ENCODE results near the gene RBM42. TPM values are rescaled to one million over a fixed set of nuclear protein-coding genes. Genes with fewer than 3 reads are reported as not detected.
"Not testable (repeated sequence)": the region's sequence is repeated elsewhere in the genome, so short reads cannot be mapped to it uniquely, and the experiment has no call there.

RBM42 gene, protein sequence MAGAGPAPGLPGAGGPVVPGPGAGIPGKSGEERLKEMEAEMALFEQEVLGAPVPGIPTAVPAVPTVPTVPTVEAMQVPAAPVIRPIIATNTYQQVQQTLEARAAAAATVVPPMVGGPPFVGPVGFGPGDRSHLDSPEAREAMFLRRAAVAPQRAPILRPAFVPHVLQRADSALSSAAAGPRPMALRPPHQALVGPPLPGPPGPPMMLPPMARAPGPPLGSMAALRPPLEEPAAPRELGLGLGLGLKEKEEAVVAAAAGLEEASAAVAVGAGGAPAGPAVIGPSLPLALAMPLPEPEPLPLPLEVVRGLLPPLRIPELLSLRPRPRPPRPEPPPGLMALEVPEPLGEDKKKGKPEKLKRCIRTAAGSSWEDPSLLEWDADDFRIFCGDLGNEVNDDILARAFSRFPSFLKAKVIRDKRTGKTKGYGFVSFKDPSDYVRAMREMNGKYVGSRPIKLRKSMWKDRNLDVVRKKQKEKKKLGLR
- total RNA-seq: 10 to 100 TPM; 51.3 to 54.2 TPM
- long read RNA-seq, transcript RBM42-201 (10 exons, 1,680 nt): major isoform, 40 of 87 reads
- long read RNA-seq, partial matches to known transcripts: 2 of 87 reads
- long read RNA-seq, other reads (novel, unspliced or antisense): 43 of 87 reads

DNA sequence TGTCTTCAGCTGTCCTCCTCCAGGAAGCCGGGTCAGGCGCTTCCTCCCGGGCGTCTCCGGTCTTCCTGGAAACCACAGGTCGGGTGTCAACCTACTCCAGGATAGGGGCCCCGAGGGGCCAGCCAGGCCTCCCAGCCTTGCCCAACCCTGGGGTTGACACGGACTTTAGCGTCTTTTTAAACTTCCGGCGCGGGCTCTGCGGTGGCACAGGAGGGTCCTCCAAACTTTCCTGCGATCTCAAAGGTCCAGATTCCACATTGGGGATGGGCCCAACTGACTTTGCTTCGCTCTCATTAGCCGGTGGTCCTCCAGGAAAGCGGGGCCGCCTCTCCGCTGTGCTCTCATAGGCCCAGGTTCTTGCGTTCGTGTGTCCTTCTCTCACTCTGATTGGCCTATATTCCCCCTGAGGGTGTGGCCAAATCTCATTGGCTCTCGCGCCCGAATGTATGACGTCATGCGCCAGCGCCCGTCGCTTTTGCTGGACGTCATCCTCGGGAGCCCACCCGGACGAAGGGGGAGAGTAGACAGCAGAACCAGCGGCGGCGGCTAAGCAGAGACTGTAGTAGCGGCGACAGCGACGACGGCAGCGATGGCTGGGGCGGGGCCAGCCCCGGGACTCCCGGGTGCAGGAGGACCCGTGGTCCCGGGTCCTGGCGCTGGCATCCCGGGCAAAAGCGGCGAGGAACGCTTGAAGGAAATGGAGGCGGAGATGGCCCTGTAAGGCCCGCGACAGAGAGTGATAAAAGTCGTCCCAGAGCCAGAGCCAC is at the start of gene RBM42:
RBM42 (plus strand) TSS at position 472 of the 767 bp plus-strand sequence; CDS start at position 590, 118 bp downstream.
- DNase-seq (peak; percentile 97), ATAC-seq (peak; percentile 100)
- intact Hi-C loops (cut with DNase I): no loop called here

DNA sequence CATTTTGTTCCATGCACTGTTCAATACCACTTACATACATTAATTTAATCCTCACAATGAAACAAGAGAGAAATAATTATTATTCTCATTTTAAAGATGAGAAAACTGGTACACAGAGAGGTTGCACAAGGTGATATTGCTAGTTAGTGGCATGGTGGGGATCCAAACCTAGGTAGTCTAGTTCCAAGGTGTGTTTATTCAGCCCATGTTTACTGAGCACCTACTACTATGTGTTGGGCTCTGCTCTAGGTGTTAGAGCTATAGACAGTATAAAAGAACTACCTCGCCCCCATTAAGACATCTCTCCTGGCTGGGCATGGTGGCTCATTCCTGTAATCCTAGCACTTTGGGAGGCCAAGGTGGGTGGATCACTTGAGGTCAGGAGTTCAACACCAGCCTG is 46.1 kb upstream of the RBM42 start:
- intact Hi-C loops (cut with DNase I): no loop called here
- DNase-seq (no peak), ATAC-seq (no peak)

DNA sequence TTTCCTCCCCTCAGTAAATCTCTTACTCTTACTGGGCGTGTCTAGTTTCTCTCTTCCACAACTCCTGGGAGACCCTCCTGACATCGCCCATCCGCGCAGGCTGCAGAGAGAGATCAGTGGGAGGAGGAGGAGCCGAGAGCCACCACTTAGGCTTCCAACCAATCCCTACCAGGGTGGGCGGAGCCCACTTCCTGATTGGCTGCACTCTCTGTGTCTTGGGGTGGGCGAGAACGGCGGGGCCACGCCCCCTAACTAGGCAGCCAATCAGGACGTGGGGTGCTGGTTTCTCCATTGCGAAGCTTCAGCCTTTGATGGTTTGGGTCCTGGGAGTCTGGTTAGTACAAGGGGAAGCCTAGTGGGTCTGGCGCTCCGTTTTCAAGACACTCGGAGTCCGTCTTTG is 43.0 kb upstream of the RBM42 start, which contains the start of gene PMIS2:
PMIS2 (plus strand) TSS at position 326 of the 400 bp plus-strand sequence. CDS start 87 bp downstream, outside the sequence.
- DNase-seq (no peak), ATAC-seq (no peak)
- intact Hi-C loops (cut with DNase I): no loop called here

DNA sequence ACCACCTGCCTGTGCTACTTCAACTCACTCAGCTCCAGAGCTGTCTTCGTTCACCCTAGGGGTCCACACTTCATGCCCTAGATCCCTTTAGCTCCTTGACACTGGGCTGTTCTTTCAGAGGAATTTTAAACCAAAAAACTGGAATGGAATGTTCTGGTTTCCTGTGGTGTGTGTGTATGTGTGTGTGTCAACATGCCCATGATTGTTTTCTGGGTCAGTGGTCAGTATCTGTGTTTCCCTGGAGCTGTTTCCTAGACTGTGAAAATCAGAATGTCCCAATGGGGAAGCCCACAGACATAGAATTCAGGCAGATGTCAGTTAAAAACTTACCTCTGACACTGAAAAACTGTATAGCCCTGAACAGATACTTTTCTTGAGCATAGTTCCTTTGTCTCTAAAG is 41.5 kb upstream of the RBM42 start:
- intact Hi-C loops (cut with DNase I): no loop called here
- DNase-seq (no peak), ATAC-seq (no peak)

DNA sequence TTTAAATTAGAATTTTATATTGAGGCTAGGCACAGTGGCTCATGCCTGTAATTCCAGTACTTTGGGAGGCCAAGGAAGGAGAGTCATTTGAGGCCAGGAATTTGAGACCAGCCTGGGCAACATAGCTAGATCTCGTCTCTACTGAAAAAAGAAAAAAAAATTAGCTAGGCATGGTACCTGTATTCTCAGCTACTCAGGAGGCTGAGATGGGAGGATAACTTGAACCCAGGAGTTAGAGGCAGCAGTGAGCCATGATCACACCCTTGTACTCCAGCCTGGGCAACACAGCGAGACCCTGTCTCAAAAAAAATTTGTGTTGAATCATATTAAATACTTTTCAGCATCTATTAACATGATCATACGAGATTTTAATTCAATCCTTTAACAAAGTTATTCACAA is 38.0 kb upstream of the RBM42 start:
- DNase-seq (no peak), ATAC-seq (no peak)
- intact Hi-C loops (cut with DNase I): no loop called here

DNA sequence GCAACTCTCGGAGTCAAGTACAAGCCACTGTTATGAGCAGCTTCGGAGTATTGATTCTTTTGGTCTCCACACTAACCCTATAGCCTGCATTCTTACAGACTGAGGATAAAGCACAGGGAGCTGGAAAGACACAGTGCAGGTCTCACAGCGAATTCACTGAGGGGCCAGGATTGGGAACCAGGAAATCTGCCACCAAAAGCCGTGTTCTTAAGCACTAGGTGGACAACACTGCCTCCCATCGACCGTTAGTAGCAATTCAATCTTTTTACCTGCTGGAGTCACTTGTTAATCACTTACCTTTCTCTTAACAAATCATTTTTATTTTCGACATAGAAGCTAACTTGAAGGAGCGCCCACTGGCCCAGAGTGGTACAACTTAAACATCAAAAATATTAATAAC is 36.6 kb upstream of the RBM42 start:
- no peak for DNase-seq
- intact Hi-C loops (cut with DNase I): no loop called here
- no peak for ATAC-seq

DNA sequence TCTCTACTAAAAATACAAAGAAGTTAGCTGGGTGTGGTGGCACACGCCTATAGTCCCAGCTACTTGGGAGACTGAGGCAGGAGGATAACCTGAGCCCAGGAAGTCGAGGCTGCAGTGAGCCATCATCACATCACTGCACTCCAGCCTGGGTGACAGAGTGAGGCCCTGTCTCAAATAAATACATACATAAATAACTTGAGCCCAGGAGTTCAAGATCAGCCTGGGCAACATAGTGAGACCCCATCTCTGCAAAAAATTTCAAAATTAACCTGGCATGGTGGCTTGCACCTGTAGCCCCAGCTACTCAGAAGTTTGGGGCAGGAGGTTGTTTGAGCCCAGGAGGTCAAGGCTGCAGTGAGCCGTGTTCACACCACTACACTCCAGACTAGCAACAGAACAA is 33.8 kb upstream of the RBM42 start:
- ATAC-seq; intact Hi-C loops (cut with DNase I); DNase-seq: not testable (repeated sequence)

DNA sequence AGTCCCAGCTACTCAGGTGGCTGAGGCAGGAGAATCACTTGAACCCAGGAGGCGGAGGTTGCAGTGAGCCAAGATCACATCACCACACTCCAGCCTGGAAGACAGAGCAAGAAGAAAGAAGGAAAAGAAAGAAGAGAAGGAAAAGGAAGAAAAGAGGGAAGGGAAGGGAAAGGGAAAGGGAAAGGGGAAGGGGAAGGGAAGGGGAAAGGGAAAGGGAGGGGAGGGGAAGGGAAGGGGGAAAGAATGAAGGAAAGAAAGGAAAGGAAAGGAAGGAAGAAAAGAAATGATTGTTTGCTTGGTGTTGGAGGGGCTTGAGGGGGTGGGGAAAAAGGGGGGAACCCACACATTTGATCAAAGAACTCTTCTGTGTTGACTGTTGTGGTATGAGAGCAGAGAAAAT is 32.9 kb upstream of the RBM42 start:
- no peak for DNase-seq
- no peak for ATAC-seq
- intact Hi-C loops (cut with DNase I): no loop called here

DNA sequence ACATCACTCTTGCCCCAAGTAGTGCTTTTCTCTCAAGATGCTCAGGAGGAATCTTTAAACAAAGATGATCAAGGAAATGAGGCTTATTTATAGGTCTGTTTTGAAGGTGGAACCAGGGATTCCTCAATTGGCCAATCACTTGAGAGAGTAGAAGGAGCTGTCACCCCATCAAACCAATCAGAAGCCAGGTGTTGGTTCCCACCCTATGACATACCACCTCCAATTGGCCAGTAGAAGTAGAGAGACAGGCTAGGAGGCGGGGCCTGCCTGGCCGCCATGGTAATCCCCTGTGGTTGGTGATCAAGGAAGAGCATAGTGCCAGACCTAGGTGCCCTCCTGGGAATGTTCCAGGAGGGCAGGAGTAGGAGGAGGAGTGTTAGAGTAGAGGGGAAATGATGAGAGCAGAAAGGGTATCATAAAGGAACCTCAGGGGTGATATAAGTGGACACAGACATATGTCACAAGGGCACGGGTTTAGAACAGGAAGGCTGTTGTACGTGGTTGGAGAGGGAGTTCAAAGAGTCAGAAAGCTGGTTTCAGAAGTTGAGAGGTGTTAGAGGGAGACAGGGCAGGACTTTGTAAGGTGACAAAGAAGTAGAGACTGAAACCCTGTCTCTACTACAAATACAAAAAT is 32.4 kb upstream of the RBM42 start:
- intact Hi-C loops (cut with DNase I): no loop called here
- DNase-seq: no peak
- ATAC-seq: no peak

DNA sequence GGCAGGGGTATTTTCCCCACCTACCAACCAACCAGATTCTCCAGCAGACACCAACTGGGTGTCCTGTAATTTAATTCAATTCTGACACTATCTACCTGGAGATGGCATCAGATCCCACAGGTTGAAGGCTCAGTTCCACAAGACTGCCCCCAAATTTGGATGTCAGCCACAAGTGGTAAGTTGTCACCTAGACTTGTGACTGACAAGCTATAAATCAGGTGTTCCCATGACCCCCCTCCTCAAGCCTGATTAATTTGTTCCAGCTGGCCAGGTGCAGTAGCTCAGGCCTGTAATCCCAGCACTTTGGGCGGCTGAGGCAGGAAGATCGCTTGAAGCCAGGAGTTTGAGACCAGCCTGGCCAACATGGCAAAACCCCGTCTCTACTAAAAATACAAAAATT is 26.9 kb upstream of the RBM42 start:
- ATAC-seq (no peak), DNase-seq (no peak)
- intact Hi-C loops (cut with DNase I): no loop called here

DNA sequence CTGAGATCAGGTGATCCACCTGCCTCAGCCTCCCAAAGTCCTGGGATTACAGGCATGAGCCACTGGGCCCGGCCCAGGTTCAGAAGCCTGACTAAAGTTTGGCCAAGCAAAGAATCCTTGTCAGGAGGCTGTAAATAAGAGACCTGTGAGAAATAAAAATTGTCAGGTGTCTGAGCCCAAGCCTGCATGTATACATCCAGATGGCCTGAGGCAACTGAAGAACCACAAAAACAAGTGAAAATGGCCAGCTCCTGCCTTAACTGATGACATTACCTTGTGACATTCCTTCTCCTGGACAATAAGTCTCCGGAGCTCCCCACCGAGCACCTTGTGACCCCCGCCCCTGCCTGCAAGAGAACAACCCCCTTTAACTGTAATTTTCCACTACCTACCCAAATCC is 24.4 kb upstream of the RBM42 start:
- ATAC-seq; intact Hi-C loops (cut with DNase I); DNase-seq: not testable (repeated sequence)

DNA sequence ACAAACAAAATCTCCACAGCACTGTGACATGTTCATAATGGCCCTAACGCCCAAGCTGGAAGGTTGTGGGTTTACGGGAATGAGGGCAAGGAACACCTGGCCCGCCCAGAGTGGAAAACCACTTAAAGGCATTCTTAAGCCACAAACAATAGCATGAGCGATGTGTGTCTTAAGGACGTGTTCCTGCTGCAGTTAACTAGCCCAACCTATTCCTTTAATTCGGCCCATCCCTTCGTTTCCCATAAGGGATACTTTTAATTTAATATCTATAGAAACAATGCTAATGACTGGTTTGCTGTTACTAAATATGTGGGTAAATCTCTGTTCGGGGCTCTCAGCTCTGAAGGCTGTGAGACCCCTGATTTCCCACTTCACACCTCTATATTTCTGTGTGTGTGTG is 21.7 kb upstream of the RBM42 start:
- DNase-seq; intact Hi-C loops (cut with DNase I); ATAC-seq: not testable (repeated sequence)

DNA sequence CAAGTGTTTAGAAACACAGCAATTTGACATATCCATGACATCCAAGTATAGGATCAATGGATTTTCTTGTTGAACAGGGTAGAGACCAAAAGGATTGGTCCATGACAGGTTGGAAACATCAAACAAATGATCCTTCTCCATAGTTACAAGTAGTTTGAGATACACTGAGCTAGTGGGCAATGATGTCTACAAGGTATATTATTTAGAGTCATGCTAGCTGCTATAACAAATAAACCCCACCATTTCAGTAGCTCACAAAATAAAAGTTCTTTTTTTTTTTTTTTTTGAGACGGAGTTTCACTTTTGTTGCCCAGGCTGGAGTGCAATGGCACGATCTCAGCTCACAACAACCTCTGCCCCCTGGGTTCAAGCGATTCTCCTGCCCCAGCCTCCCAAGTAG is 21.2 kb upstream of the RBM42 start:
- ATAC-seq: no peak
- DNase-seq: no peak
- intact Hi-C loops (cut with DNase I): no loop called here

DNA sequence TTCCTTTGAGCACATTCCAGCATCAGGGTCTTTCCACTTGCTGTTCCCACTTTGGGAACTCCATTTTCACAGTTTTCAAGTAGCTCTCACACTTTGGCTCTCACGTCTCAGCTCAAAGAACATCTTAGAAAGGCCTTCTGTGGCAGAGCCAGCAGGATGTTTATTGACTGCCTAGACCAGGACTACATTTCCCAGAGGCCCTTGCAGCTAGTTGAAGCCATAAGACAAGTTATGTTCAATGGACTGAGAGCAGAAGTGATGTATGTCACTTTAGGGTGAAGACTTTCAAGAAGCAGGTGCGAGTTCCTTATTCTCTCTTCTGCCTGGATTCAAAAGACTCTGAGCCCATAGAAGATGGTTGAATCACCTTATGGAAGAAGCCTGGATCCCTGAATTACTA is 20.6 kb upstream of the RBM42 start:
- no peak for ATAC-seq
- intact Hi-C loops (cut with DNase I): no loop called here

DNA sequence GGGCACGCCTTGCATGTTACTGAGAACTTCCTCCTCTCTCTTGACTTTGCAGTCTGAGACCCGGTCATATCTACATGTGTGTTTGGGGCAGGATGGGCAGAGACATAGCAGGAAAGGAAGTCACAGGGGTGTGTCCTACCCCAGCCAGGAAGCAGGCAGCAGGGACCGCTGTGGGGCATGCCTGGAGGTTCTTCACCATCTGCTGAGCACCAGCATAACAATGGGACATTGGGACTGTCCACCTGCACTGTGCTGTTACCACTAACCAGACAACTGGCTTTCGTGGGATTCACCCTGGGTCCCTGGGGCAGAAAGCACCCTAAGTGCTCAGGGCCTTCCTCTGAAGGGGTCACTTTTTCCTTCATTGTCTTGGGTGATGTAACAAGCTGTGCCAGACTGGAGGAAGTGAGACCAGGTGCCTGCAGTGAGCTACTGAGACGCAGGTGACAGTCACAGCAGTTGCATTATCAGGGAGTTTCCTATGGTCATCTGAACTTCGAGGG is 18.9 kb upstream of the RBM42 start:
- ATAC-seq (no peak), DNase-seq (no peak)
- intact Hi-C loops (cut with DNase I): loop anchor here in 1 of 2 donors (5.0 kb wide), 1 partner anchor 63 kb away; the partner anchor contains the start of gene TMEM147

More for the DNA sequence above, 20.6 kb upstream of the RBM42 start:
- no peak for DNase-seq

DNA sequence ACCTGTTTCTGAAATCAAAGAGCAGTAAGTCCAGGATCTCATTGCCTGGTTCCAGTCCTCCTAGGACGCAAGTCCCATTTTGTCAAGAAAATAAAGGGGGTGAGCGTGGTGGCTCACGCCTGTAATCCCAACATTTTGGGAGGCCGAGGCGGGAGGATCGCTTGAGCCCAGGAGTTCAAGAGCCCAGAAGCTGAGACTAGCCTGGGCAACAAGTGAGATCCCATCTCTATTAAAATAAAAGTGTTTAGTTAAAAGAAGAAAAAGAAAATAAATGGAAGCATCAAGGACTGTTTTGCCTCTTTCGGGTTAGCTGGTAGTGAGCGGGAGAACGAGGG is 16.6 kb upstream of the RBM42 start:
- ATAC-seq (no peak), DNase-seq (no peak)
- intact Hi-C loops (cut with DNase I): loop anchor here in 1 of 2 donors (5.0 kb wide), 1 partner anchor 65 kb away; the partner anchor contains the start of gene TMEM147

DNA sequence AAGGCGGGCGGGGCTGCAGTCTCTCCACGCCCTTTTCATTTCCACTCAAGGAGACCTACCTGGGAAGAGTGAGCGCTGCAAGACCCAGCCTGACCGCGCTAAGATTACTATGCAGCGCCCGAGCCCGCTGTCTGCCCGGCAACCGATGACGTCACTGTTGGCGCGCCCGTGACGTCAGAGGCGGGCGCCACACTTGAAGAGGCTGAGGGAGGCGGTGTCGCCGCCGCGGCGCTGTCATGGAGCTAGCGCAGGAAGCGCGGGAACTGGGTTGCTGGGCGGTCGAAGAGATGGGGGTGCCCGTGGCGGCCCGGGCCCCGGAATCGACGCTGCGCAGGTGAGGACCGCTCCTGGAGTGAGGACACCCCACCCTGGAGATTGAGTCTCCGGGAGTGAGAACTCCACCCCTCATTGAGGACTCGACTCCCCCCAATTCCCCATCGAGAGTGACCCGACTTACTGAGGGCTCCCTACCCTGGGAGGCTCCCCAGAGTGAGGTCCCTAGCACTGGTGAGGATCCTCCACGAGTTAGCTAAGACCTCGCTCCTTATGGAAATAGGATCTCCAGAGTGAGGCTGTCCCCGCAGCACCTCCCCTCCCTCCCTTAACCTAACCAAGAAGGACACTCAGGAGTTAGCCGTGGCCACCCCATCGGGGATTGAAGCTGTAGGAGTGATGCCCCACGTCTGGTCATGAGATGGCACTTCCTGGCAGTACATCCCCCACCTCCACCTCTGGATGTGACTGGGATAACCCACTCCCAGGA is 16.1 kb upstream of the RBM42 start, which contains the start of gene HAUS5:
HAUS5 (plus strand) TSS at position 177 of the 763 bp plus-strand sequence; CDS start at position 237, 60 bp downstream.
- DNase-seq: peak; percentile 94
- ATAC-seq: peak; percentile 99
- intact Hi-C loops (cut with DNase I): loop anchor here in 1 of 2 donors (5.0 kb wide), 1 partner anchor 65 kb away; the partner anchor contains the start of gene TMEM147

DNA sequence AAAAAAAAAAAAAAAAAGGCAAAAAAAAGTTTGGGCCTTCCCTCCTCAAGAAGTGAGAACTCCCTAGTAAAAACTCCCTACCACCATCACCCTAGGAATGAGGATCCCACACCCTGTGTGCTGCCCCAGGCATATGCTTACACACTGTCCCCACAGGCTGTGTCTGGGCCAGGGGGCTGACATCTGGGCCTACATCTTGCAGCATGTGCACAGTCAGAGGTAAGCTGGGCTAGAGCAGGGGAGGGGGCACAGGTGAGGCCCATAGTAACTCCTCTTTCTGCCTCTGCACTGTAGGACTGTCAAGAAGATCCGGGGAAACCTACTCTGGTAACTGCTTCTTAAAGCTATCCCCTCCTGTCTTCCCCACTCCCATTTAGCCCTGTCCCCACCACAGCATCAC is 15.3 kb upstream of the RBM42 start:
- intact Hi-C loops (cut with DNase I): loop anchor here in 1 of 2 donors (5.0 kb wide), 1 partner anchor 66 kb away; the partner anchor contains the start of gene TMEM147
- ATAC-seq (no peak), DNase-seq (no peak)

All from left cardiac atrium (tissue), 4 donors.